AG20443 (cell line): ENCODE data around the gene RAC3.
"Not testable (repeated sequence)": the region's sequence is repeated elsewhere in the genome, so short reads cannot be mapped to it uniquely, and the experiment has no call there.

Source experiments
- DNase-seq: peaks from one replicate; pipeline ENCODE4 v3.0.0; 2012; ENCODE audit warnings: low spot score, mixed read lengths

Gene RAC3

GRCh38 chr17:82024859-82025258, 6.6 kb upstream of the RAC3 start:
- no peak for DNase-seq

- no peak for DNase-seq
These were observed 5.9 kb upstream of the RAC3 start for GRCh38 chr17:82025401-82026107.

GRCh38 chr17:82028246-82028645, 3.2 kb upstream of the RAC3 start:
- no peak for DNase-seq

GRCh38 chr17:82028966-82029365, 2.5 kb upstream of the RAC3 start:
- no peak for DNase-seq

- no peak for DNase-seq
These were observed 2.1 kb upstream of the RAC3 start for GRCh38 chr17:82029391-82029790.

- no peak for DNase-seq
These were observed 1.4 kb upstream of the RAC3 start for GRCh38 chr17:82029990-82030469.

GRCh38 chr17:82030470-82031302, 792 bp upstream of the RAC3 start:
- DNase-seq: peak; percentile 90

- DNase-seq: no peak
These were observed 578 bp downstream of the RAC3 start for GRCh38 chr17:82031885-82032627.

GRCh38 chr17:82033359-82034085, 2.0 kb downstream of the RAC3 start:
- DNase-seq: no peak

GRCh38 chr17:82034371-82035011, 3.0 kb downstream of the RAC3 start:
- DNase-seq: no peak

- no peak for DNase-seq
These were observed 4.0 kb downstream of the RAC3 start for GRCh38 chr17:82035488-82035887.

- DNase-seq: no peak
These were observed 4.6 kb downstream of the RAC3 start for GRCh38 chr17:82035956-82036633.

GRCh38 chr17:82036634-82037091, 5.2 kb downstream of the RAC3 start:
- no peak for DNase-seq

- peak; percentile 97 for DNase-seq
These were observed 5.8 kb downstream of the RAC3 start, which contains the start of gene DCXR for GRCh38 chr17:82037092-82037888. TSS of gene DCXR (minus strand) at chr17:82037697. CDS start at chr17:82037682, 15 bp downstream.

- DNase-seq: no peak
These were observed 6.4 kb downstream of the RAC3 start for GRCh38 chr17:82037889-82038195.

- DNase-seq: not testable (repeated sequence)
These were observed 7.4 kb downstream of the RAC3 start for GRCh38 chr17:82038796-82039409.

- DNase-seq: no peak
These were observed 8.3 kb downstream of the RAC3 start for GRCh38 chr17:82039695-82040299.

- DNase-seq: no peak
These were observed 9.8 kb downstream of the RAC3 start for GRCh38 chr17:82041144-82041814.
